IPS DF 4.7 (cell line): Measurements from ENCODE around the gene SLC22A23.

Experiments used
- DNase-seq: peaks from one replicate; pipeline ENCODE4 v3.0.0-alpha.2; 2013; ENCODE audit warnings: low spot score; ENCODE audit errors: extremely low read depth

SLC22A23 gene

GRCh38 chr6:3272911-3273547 lies 183.8 kb downstream of the SLC22A23 start:
- DNase-seq = no peak

- no peak for DNase-seq
These were observed 185.1 kb downstream of the SLC22A23 start for GRCh38 chr6:3271756-3272155.

GRCh38 chr6:3270258-3270657 lies 186.6 kb downstream of the SLC22A23 start:
- DNase-seq = no peak

GRCh38 chr6:3269281-3269975 lies 187.4 kb downstream of the SLC22A23 start:
- no peak for DNase-seq

DNA sequence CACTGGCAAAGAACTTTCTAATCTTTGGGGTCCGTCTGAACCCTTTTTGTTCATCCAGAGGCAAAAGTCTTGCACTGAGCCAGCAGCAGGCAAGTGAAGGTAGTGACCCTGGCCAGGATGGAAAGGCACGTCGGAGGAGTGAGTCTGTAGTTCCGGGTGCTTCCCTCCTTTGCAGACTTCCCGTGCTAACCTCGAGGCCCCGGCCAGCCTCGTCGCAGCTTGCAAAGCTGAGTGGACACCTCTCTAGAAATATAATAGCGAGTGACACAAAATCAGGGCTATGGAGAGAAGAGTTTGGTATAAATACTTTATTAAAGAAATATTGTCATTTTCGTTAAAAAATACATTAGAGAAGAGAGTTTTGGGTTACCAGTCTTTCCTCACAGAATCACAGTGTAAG lies 188.2 kb downstream of the SLC22A23 start:
- no peak for DNase-seq

- no peak for DNase-seq
These were observed 189.7 kb downstream of the SLC22A23 start for GRCh38 chr6:3267162-3267561.

DNA sequence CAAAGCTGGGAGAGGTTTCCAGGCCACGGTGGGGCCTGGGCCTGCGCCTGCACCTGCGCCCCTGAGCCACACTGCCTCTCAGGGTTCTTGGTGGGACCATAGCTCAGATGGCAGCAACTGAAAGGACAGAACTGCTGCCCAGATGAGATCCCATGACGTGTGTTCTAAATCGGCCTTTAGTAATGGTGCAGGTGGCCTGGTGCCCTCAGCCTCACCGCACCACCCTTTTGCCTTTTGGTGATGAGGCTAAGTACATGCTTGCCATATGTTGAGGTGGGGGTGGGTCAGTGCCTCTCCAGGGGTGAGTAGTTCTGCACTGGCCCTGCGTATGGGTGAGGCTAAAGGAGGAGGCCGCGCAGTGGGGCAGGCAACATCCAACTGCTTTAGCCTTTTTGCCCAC lies 190.7 kb downstream of the SLC22A23 start:
- no peak for DNase-seq

DNA sequence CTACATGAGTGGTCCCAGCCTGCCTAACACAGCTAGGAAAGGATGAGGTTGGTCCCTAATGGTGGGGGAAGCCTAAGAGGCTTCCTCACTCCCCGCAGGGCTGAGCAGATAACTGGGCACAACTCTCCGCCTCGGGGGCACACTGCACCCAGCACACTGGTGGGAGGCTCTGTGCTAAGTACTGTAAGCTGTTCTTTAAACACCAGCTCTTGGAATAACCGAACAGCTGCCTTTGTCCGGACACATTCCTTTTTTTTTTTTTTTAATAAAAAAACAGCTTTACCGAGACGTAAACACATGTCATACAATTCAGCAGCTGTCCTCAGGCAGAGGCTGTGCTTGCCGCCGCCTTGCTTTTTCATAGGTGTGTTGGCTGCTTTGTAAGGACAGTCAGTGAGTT lies 191.2 kb downstream of the SLC22A23 start:
- no peak for DNase-seq

DNA sequence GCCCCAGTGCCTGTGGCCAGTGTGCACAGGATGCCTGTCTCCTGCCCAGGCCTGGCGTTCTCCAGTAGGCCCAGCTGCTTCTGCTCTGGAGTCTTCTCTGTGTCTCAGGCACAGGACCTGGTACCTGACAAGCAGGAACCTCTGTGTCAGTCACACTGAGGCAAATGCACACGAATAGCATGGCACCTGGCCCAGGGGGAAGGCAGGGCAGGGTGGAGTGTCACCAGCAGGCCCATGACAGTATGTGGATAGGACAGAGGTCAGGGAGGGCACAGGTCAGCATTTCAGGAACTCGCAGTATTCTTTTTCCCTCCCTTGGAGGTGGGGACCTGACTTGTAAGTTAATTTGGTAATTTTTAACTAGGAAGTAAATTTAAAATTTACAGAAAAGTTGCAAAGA lies 192.5 kb downstream of the SLC22A23 start:
- DNase-seq = no peak

GRCh38 chr6:3263096-3263495 lies 193.8 kb downstream of the SLC22A23 start:
- DNase-seq = no peak

- no peak for DNase-seq
These were observed 194.9 kb downstream of the SLC22A23 start for GRCh38 chr6:3261921-3262320.

DNA sequence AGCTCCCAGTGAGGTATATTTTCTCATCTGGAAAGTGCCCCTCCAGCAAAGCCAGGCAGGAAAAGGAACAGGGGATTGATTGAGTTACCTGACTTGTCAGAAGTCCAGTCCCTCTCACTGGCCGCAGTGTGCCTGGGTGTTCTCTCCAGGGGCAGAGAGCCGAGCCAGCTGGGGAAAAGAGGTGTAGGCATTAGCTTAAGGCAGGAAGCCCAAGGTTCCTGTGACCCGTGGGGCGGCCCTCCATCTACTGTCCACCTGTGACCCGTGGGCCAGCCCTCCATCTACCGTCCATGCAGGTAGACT lies 195.4 kb downstream of the SLC22A23 start:
- DNase-seq = no peak

GRCh38 chr6:3260772-3261517 lies 195.9 kb downstream of the SLC22A23 start:
- DNase-seq = no peak

GRCh38 chr6:3260296-3260695 lies 196.6 kb downstream of the SLC22A23 start:
- no peak for DNase-seq

- no peak for DNase-seq
These were observed 197.3 kb downstream of the SLC22A23 start for GRCh38 chr6:3259491-3259958.

- DNase-seq = no peak
These were observed 197.9 kb downstream of the SLC22A23 start, which contains the start of gene PSMG4 for GRCh38 chr6:3258720-3259490. Gene PSMG4 (plus strand): TSS chr6:3258947. CDS start chr6:3259023, 76 bp downstream.

DNA sequence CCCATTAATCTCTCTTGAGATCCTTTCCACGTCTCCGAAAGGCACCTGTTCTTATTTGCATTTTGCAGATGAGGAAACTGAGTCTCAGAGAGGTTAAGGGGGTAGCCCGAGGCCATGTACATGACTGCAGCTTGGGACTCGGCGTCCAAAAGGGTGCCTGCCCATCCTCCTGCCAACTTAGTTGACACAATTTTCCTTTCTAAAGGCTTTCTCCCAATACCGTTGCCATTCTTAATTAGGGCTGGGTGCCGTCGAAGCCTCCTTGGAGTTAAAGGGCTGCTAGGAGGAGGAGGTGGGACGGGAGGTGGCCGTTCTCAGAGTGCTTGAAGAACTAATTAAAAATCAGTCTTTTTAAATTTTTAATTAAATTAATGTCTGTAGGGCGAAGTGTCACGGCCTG lies 198.6 kb downstream of the SLC22A23 start:
- no peak for DNase-seq

DNA sequence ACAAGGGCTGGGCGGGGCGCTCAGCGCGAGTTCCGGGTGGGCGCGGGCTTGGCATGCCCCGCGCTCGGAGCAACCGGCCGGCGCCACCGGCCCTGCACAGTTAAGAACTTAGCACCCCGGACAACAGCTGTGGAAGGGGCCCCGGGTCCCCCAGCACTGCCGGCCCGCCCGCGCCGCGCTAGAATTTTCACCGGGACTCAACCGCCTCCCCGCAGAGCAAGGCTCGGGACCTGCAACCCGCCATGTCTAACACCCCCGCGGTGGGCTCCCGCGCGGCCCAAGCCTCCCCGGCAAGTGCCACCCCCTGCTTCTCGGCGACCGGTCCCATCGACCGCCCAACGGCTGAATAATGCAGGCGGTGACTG lies 203.3 kb downstream of the SLC22A23 start:
- DNase-seq = no peak

GRCh38 chr6:3252861-3253596 lies 203.8 kb downstream of the SLC22A23 start:
- DNase-seq = no peak

DNA sequence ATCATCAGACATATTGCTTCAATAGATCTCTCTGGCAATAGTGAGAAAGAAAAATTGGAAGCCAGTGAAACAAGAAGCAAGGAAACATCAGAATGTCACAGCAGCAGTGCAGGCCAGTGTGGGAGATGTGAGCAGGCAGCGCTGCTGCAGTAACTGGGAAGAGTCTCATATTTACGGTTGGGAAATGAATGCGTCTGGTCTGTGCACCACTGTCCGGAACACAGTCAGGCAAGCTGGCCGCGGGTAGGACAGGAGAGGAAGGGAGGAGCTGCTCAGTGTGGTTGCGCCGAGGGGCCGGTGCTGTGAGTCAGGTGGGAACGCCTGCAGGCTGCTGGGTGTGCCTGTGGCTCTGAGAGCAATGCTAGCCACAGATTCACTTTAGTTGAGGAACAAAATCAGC lies 204.5 kb downstream of the SLC22A23 start:
- DNase-seq = no peak
